Loucy (cell line): Measurements from ENCODE around the gene RRM1.
"Not testable (repeated sequence)": the region's sequence is repeated elsewhere in the genome, so short reads cannot be mapped to it uniquely, and the experiment has no call there.

Source experiments
- H2AFZ ChIP-seq: fragments of 200-600 bp; sonication (generic); 2 replicates; pipeline ENCODE4 v1.6.0; 2016; ENCODE audit warnings: antibody characterized with exemption, mild to moderate bottlenecking, low read length, moderate library complexity
- H3F3A ChIP-seq: fragments of 200-600 bp; 2 replicates; pipeline ENCODE4 v1.6.0; 2016; ENCODE audit warnings: antibody characterized with exemption, low read depth, mild to moderate bottlenecking
- H3K27me3 ChIP-seq: fragments of 200-600 bp; sonication (generic); 2 replicates; pipeline ENCODE4 v1.6.1; 2014; ENCODE audit warnings: low read length, mild to moderate bottlenecking; ENCODE audit not compliant: insufficient read depth, poor library complexity, severe bottlenecking
- H3K36me3 ChIP-seq: fragments of 200-600 bp; sonication (generic); 2 replicates; pipeline ENCODE4 v1.6.1; 2016; ENCODE audit warnings: low read length; ENCODE audit not compliant: insufficient read depth
- H3K4me1 ChIP-seq: fragments of 200-600 bp; sonication (generic); 2 replicates; pipeline ENCODE4 v1.5.1; 2014; ENCODE audit warnings: low read length, mild to moderate bottlenecking; ENCODE audit not compliant: insufficient read depth, poor library complexity, severe bottlenecking
- H3K4me2 ChIP-seq: fragments of 200-600 bp; sonication (generic); 2 replicates; pipeline ENCODE4 v1.6.0; 2014; ENCODE audit warnings: antibody characterized with exemption, low read length, low read depth, mild to moderate bottlenecking; ENCODE audit not compliant: poor library complexity, severe bottlenecking
- H3K4me3 ChIP-seq: fragments of 200-600 bp; sonication (generic); 2 replicates; pipeline ENCODE4 v1.5.1; 2014; ENCODE audit warnings: low read length, mild to moderate bottlenecking, mixed read lengths; ENCODE audit not compliant: poor library complexity, severe bottlenecking
- H3K79me2 ChIP-seq: fragments of 200-600 bp; sonication (generic); 2 replicates; pipeline ENCODE4 v1.6.1; 2014; ENCODE audit warnings: low read length; ENCODE audit not compliant: insufficient read depth
- H3K9ac ChIP-seq: fragments of 200-600 bp; sonication (generic); 2 replicates; pipeline ENCODE4 v1.6.0; 2014; ENCODE audit warnings: mild to moderate bottlenecking, low read depth, low read length, moderate library complexity; ENCODE audit not compliant: poor library complexity, severe bottlenecking
- H3K9me2 ChIP-seq: fragments of 200-600 bp; sonication (generic); replicated peaks from 2 replicates; pipeline ENCODE4 v1.6.1; 2016; ENCODE audit warnings: low read depth, low read length, mixed read lengths
- H3K9me3 ChIP-seq: fragments of 200-600 bp; sonication (generic); 2 replicates; pipeline ENCODE4 v1.6.1; 2014; ENCODE audit warnings: mild to moderate bottlenecking, antibody characterized with exemption, low read length, low read depth; ENCODE audit not compliant: insufficient read depth
- H4K20me1 ChIP-seq: fragments of 200-600 bp; sonication (generic); 2 replicates; pipeline ENCODE4 v1.6.0; 2014; ENCODE audit warnings: antibody characterized with exemption, low read length, mild to moderate bottlenecking; ENCODE audit not compliant: insufficient read depth, poor library complexity, severe bottlenecking
- EZH2phosphoT487 ChIP-seq: fragments of 200-600 bp; IDR thresholded peaks from 2 replicates; pipeline ENCODE4 v1.6.1; 2018; ENCODE audit warnings: antibody characterized with exemption, mild to moderate bottlenecking, moderate library complexity, borderline replicate concordance
- TF ChIP-seq, protein P1 (sequence below): fragments of 200-600 bp; sonication (generic); conservative IDR thresholded peaks from 2 replicates; pipeline ENCODE4 v1.5.1; 2014; ENCODE audit warnings: mild to moderate bottlenecking, antibody characterized with exemption, low read length

RRM1 gene

DNA sequence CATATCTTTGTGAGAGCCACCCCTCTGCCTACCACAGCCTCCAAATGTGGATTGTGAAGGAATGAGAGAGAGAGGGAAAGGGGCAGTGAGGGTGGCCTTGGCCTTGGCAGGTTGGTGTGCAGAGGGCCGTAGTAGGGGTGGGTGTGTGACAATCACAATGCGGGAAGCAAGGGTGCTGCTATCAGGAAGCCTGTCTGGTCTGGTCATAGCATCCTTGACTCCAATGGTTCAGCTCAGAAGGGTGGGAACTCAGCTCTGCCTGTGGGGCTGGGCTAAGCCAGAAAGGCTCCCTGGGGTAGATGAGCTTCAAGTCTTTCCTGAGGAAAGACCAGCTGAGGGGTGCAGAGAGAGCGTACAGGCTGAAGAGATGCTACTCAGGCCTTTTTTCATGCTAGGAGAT is 72.7 kb downstream of the RRM1 start:
- Histone ChIP-seq H3K79me2 (no peaks in the 10 kb centered on the region), H3K9me2 (no peaks in the 10 kb centered on the region), H3K4me2 (no peak overlapping the region), H4K20me1 (no peaks in the 10 kb centered on the region), H3K27me3 (no peaks in the 10 kb centered on the region), H3F3A (no peaks in the 10 kb centered on the region), H3K9ac (no peak overlapping the region), H3K4me3 (no peak overlapping the region), H3K4me1 (no peaks in the 10 kb centered on the region), H2AFZ (no peak overlapping the region), H3K9me3 (no peaks in the 10 kb centered on the region), H3K36me3 (no peaks in the 10 kb centered on the region)
- TF ChIP-seq, protein P1, sequence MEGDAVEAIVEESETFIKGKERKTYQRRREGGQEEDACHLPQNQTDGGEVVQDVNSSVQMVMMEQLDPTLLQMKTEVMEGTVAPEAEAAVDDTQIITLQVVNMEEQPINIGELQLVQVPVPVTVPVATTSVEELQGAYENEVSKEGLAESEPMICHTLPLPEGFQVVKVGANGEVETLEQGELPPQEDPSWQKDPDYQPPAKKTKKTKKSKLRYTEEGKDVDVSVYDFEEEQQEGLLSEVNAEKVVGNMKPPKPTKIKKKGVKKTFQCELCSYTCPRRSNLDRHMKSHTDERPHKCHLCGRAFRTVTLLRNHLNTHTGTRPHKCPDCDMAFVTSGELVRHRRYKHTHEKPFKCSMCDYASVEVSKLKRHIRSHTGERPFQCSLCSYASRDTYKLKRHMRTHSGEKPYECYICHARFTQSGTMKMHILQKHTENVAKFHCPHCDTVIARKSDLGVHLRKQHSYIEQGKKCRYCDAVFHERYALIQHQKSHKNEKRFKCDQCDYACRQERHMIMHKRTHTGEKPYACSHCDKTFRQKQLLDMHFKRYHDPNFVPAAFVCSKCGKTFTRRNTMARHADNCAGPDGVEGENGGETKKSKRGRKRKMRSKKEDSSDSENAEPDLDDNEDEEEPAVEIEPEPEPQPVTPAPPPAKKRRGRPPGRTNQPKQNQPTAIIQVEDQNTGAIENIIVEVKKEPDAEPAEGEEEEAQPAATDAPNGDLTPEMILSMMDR, result no peak
- TF ChIP-seq EZH2phosphoT487, result no peak

GRCh38 chr11:4167758-4168157 is 73.2 kb downstream of the RRM1 start:
- H3K9ac ChIP-seq, result no peak overlapping the region
- H3K36me3 ChIP-seq, result no peaks in the 10 kb centered on the region
- no peaks in the 10 kb centered on the region for H3K79me2 ChIP-seq
- no peaks in the 10 kb centered on the region for H3K27me3 ChIP-seq
- no peak overlapping the region for H2AFZ ChIP-seq
- no peaks in the 10 kb centered on the region for H3K9me3 ChIP-seq
- H4K20me1 ChIP-seq, result no peaks in the 10 kb centered on the region
- H3K4me2 ChIP-seq, result no peak overlapping the region
- TF ChIP-seq, protein P1, result no peak
- TF ChIP-seq EZH2phosphoT487, result no peak
- no peaks in the 10 kb centered on the region for H3F3A ChIP-seq
- H3K4me3 ChIP-seq, result no peak overlapping the region
- no peaks in the 10 kb centered on the region for H3K4me1 ChIP-seq
- H3K9me2 ChIP-seq, result no peaks in the 10 kb centered on the region

DNA sequence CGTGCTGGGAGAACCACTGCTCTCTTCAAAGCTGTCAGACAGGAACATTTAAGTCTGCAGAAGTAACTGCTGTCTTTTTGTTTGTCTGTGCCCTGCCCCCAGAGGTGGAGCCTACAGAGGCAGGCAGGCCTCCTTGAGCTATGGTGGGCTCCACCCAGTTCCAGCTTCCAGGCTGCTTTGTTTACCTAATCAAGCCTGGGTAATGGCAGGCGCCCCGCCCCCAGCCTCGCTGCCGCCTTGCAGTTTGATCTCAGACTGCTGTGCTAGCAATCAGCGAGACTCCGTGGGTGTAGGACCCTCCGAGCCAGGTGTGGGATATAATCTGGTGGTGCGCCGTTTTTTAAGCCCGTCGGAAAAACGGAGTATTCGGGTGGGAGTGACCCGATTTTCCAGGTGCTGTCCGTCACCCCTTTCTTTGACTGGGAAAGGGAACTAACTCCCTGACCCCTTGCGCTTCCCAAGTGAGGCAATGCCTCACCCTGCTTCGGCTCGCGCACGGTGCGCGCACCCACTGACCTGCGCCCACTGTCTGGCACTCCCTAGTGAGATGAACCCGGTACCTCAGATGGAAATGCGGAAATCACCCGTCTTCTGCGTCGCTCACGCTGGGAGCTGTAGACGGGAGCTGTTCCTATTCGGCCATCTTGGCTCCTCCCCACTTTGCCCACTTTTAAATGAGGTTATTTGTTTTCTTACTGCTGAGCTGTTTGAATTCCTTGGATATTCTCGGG is 81.2 kb downstream of the RRM1 start:
- not testable (repeated sequence) for H3K27me3 ChIP-seq, H3K4me3 ChIP-seq, H3F3A ChIP-seq, H4K20me1 ChIP-seq, H3K9me3 ChIP-seq, H2AFZ ChIP-seq, H3K9ac ChIP-seq, H3K79me2 ChIP-seq, H3K4me1 ChIP-seq, H3K36me3 ChIP-seq, H3K4me2 ChIP-seq, H3K9me2 ChIP-seq
